B cell (primary cell): ENCODE measurements around the gene AFF3.

Experiments
- CTCF ChIP-seq: fragments of 200-600 bp; IDR thresholded peaks from one replicate; pipeline ENCODE4 v1.8.0; 2022; ENCODE audit warnings: antibody characterized with exemption, mild to moderate bottlenecking
- EZH2 ChIP-seq: IDR thresholded peaks from 2 replicates; pipeline ENCODE4 v1.6.1; 2012; ENCODE audit warnings: borderline replicate concordance, low read depth, mild to moderate bottlenecking, moderate library complexity, low read length; ENCODE audit not compliant: insufficient read depth, poor library complexity, severe bottlenecking

- TF ChIP-seq CTCF: no peak
- TF ChIP-seq EZH2: no peak
Measured at GRCh38 chr2:100072503-100072902, 69.9 kb downstream of the AFF3 start.
